ENCODE results near the gene PDP2. TPM values are rescaled to one million over a fixed set of nuclear protein-coding genes. Genes with fewer than 3 reads are reported as not detected.

Gene PDP2
- total and polyA plus RNA-seq, 9 of the 15 experiments (the other 6 are each of a cell fraction or from before 2014, with no cell fraction given) = 2.5 to 24.3 (median 7.2) TPM

DNA sequence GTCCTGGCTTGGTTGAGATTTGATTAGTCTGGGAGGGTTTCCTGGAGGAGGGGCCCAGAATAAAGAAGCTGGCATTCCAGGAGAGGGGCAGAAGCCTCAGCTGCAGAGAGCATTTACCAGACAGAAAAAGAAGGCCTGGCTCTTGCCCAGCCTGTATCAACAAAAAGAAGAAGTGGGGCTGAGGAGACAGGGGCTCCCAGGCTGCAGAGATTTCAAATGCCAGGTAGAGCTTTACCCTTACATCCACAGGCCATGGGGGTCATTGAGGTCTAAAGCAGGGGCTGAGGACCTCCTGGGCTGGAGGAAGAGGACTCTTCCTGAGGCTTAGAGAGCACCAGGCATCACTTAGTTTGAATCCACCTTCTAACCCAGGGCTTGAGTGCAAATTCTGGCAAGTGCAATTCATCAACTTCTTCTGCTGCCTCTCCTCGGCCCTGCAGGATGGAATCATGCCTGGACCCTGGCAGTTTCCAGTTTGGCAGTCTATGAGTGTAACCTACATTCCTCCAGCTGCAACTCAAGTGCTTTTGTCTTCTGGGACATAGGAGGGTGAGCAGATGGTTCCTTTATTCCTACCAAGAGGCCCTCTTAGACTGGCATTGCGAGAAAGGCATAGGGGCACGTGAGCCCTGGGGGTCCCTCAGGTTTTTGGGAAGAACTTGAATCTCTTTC, 20.8 kb upstream of the PDP2 start:
- no peak overlapping the region for H3K9ac ChIP-seq (ENCODE audit: insufficient read depth in 1 of 2, low read depth in 2 of 2, low read length in 2 of 2)
- intact Hi-C loops (cut with micrococcal nuclease) (no loop called here), in situ Hi-C loops (cut with MboI) (loop anchor here (10.0 kb wide), 1 partner anchor 455 kb away; no protein-coding TSS in a partner anchor)
- 25% methylated on average over 3 of the region's 3 CpGs for WGBS (ENCODE audit: insufficient coverage, low coverage, missing lambda C conversion rate)
- H3K4me1 ChIP-seq (replicated peaks in 1 of 2; ENCODE audit: control insufficient read depth in 2 of 2, insufficient read depth in 2 of 2, low read length in 2 of 2) = peaks cover 0 to 3% of the 10 kb centered on the region in 2 experiments; a peak in 1 of 5 replicates
- ChIA-PET CTCF (ENCODE audit: low intra/inter-chr PET ratio) (no interaction called here), POLR2A (interaction anchor here (0.6 to 0.7 kb wide), 2 partner anchors 40 to 49 kb away, joined by 3 read pairs; no protein-coding TSS in a partner anchor)
- H3K27me3 ChIP-seq (ENCODE audit: control insufficient read depth in 2 of 2, insufficient read depth in 2 of 2, low read length in 2 of 2) = no peaks in the 10 kb centered on the region; a peak in 1 of 5 replicates
- no peak for FAIRE-seq
- H3K36me3 ChIP-seq (ENCODE audit: control insufficient read depth, insufficient read depth, low read length) = no peaks in the 10 kb centered on the region
- no peaks in the 10 kb centered on the region for H4K20me1 ChIP-seq (replicated peaks; ENCODE audit: control insufficient read depth, insufficient read depth, low read length)
- no TSS peak for BruUV-seq (replicated peaks)
- DNase-seq (ENCODE audit: extremely low read depth in 1 of 4, low spot score in 3 of 4) = peak in 1 of 4 experiments; percentile 3
- no peaks in the 10 kb centered on the region for H3K9me3 ChIP-seq (replicated peaks; ENCODE audit: control insufficient read depth, insufficient read depth, low read depth, low read length)
- no peak overlapping the region for H3K27ac ChIP-seq (ENCODE audit: extremely low read depth, low read depth, low read length)
- no peak for ATAC-seq
- no peaks in the 10 kb centered on the region for H3K79me2 ChIP-seq (ENCODE audit: control insufficient read depth, insufficient read depth, low read length)
- no peak overlapping the region for H2AFZ ChIP-seq (ENCODE audit: low read depth, low read length)
- H3K4me2 ChIP-seq (ENCODE audit: insufficient read depth, low read length) = no peak overlapping the region
- H3K4me3 ChIP-seq = no peak overlapping the region
- no peaks in the 10 kb centered on the region for H3K9me1 ChIP-seq (ENCODE audit: control insufficient read depth, insufficient read depth, low read length)
- no peak for TF ChIP-seq NFATC3 (IDR thresholded peaks at IDR 0.05)
- no peak for TF ChIP-seq ZNF780A (CRISPR knock-in tag; IDR thresholded peaks at IDR 0.05)
- TF ChIP-seq YY1 (IDR thresholded peaks at IDR 0.05; ENCODE audit: borderline replicate concordance in 1 of 3, control insufficient read depth in 1 of 3, extremely low read depth in 1 of 3, insufficient read depth in 3 of 3, insufficient read length in 1 of 3, insufficient replicate concordance in 2 of 3, low read depth in 1 of 3, low read length in 2 of 3) = no peak
- no peak for TF ChIP-seq PURB (CRISPR knock-in tag; IDR thresholded peaks at IDR 0.05; ENCODE audit: low read depth)
- TF ChIP-seq ARID3B (CRISPR knock-in tag; IDR thresholded peaks at IDR 0.05; ENCODE audit: borderline replicate concordance) = no peak
- no peak for TF ChIP-seq ZFP91 (CRISPR knock-in tag; IDR thresholded peaks at IDR 0.05)
- no peak for TF ChIP-seq YBX1 (IDR thresholded peaks at IDR 0.05)
- TF ChIP-seq ZNF609 (CRISPR knock-in tag; IDR thresholded peaks at IDR 0.05; ENCODE audit: borderline replicate concordance) = no peak
- no peak for TF ChIP-seq NR0B1 (IDR thresholded peaks at IDR 0.05; ENCODE audit: partially characterized antibody)
- no peak for TF ChIP-seq GABPB2 (CRISPR knock-in tag; conservative IDR thresholded peaks at IDR 0.05)

All from K562 (cell line).